GM12892 (cell line): ENCODE data around the gene TMEM17.

ENCODE experiments used
- POLR2A ChIP-seq: IDR thresholded peaks from 2 replicates; pipeline ENCODE4 v1.6.1; 2011; ENCODE audit warnings: low read depth, low read length, control low read depth
- POLR2AphosphoS5 ChIP-seq: IDR thresholded peaks from 2 replicates; pipeline ENCODE4 v1.6.1; 2011; ENCODE audit warnings: low read depth, low read length, control low read depth

DNA sequence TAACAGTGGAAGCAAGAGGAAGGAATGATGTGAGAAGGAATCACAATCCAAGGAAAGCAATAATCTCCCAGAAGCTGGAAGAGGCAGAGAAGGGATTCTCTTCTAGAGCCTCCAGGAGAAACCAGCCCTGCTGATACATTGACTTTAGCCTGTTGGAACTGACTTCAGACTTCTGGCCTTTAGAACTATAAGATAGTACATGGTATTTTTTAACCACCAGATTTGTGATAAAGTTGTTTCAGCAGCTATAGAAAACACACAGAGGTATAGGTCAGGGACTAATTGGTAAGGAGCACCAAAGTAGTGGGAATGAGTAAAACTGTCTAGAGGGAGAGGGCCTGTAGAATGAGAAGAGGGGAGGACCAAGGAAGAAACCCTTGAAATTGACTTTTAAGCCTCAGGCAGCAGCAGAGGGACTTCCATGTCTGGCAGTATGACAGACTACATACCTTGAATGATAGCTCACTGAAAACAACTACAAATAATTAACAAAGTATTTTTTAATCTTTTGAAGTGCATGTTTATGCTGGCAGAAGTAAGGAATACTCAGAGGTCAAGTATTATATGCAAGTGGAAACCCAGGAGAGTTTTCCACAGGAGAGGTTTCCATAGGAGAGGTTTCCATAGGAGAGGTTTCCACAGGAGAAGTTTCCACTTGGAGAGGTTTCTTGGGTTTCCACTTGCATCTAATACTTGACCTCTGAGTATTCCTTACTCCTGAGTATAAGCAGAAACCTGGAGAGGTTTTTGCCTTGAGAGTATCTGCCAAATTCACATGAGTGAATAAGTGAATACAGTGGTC lies 33.8 kb upstream of the TMEM17 start:
- no peak for TF ChIP-seq POLR2A
- TF ChIP-seq POLR2AphosphoS5 = no peak
